ENCODE measurements around the gene MSTO1.
"Not testable (repeated sequence)": the region's sequence is repeated elsewhere in the genome, so short reads cannot be mapped to it uniquely, and the experiment has no call there.

The MSTO1 gene

DNA sequence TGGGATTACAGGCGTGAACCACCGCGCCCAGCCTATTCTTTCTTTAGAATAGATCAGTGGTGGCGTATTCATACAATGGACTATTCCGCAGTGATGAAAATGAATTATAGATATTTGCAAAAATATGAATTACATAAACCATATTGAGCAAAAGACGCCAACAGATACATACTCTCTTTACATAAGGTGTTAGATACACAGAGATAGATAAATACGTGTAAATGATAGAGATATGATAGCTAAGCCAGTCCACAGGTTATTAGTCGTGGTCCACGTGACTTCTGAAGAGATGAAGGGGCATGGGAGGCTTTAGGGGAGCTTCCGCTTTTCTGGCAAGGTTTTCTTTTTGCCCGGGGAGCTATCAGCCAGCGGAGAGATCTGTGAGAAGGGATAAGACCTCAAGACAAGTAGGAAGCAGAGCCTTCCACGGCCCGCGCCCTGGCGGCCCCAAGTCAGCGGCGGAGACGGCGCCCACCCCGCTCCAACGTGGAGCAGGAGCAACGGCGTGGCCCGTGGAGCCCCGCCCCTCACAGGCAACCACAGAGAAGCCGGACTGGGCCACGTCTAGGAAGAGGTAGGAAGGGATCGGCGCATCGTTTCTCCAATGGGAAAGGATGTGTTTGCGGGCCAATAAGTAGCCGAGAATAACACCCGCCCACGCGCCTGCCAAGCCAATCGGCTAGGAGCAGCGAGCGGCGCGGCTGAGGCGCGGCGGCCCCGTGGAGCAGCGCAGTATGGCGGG is at the start of gene MSTO1:
Gene MSTO1 (plus strand): TSS at position 704 of the 742 bp plus-strand sequence. CDS start 31 bp downstream, at position 735.
- DNase-seq (ENCODE audit: low read depth in 1 of 2, low spot score in 1 of 2) = peak; percentile 94 to 98
- in situ Hi-C loops (cut with HindIII; ENCODE audit: low pct_unique_long_range_greater_than_20kb, low sequenced_read_pairs) = no loop called here
- TF ChIP-seq JUND (IDR thresholded peaks at IDR 0.05; ENCODE audit: low read depth) = no peak

DNA sequence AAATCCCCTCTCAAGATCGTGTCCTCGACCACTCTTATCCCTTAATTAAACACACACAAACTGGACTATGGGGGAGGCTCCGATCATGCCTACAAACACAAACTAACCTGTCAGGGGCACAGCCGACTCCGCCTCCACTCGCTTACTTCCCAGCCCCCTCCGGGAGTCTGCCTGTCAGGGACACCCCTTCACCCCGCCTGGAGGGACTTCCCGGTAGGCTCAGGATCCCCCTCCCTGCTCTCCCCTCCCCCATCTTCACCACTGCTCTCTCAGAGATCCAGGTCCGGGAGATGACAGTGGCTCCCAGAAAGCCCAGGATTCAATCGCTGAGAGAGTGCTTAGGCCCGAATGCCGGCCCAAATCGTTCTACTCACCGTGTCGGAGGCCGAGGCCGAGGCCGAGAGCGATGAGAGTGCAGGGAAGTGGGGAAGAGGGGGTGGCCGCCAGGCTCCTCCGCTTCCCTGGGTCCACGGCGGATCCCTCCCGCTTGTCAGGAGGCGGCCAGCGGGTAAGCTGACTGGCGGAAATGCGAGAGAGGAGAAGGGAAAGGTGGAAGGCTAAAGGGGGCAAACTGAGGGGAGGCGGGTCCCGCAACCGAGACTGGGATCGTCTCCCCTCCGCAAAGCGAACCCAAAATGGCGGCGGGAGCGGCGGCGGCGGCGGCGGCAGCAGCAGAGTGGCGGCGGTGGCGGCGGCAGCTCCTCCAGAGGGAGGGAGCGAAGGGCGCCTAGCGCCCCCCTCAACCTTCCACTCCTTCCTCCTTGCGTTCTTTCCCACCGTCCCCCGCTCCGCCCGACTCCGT is 48.0 kb upstream of the MSTO1 start:
- in situ Hi-C loops (cut with HindIII; ENCODE audit: low pct_unique_long_range_greater_than_20kb, low sequenced_read_pairs) = not testable (repeated sequence)
- peak in 1 of 2 experiments; percentile 18 for DNase-seq (ENCODE audit: low read depth in 1 of 2, low spot score in 1 of 2)

DNA sequence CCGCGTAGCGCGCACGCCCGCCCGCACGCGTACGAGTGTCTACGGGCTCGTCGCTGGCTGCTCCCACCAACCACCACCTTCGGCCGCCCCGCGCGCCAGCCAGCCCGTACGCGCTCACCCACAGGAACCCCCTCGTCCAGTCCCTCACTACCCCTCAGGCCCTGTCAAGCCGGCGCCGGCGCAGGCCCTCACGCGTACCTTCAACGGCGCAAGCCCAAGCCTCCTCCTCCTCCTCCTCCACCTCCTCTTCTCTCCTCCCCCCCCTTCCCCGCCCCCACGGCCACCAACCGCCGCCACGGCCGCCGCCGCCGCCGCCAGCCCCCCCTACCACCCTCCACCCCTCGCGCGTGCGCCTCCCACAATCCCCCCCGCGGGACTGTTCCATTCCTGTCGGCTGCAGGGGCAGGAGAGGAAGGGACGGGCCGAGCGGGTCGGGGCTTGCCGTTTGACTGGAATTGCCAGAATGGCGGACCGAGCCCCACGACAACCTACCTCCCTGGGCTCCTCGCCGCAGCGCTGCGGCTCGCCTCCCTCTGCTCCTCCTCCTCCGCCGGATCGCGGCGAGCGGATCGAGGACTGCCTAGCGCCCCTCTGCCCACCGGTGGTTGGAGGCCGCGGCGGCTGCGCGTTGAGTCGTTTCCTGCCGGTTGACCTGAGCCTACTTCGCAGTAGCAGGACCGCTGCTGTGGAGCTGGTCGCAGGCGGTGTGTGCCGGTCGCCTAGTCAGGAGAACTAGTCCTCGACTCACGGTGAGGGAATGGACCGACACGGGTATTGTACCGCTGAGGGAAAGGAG is 47.2 kb upstream of the MSTO1 start, which contains the start of gene ASH1L:
Gene ASH1L (minus strand): TSS at position 223 of the 796 bp plus-strand sequence. CDS start 41,284 bp downstream, outside the sequence.
- DNase-seq (ENCODE audit: low read depth in 1 of 2, low spot score in 1 of 2) = peak; percentile 85 to 98

DNA sequence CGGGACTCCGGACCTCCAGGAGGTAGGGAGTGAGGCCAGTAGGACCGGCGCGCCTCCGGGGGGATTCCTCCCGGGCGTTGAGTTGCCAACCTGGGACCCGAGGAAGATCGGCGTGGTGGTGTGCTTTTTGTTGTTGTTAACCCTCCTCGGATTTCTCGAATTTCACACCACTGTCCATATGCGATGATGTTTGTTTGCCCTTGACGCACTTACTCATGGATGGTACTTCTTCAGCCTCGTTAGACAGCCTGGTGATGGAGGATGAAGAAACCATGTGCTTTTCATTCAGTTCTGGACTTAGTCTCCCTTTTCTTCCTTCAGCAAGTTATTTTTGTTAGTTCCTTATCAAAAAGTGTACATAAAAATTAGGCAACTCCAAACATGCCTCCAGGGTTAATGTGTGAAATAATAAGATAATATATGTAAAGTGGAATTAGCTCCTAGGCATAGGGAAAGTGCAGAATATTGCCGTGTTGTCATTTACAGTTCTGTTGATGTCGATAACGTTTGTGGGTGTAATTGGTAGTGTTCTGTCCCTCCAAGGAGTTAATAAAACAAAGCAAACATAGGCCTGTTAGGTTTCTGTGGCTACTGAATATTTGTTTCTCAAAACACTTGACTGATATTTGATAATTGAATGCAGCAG is 46.5 kb upstream of the MSTO1 start:
- DNase-seq (ENCODE audit: low read depth in 1 of 2, low spot score in 1 of 2) = peak in 1 of 2 experiments; percentile 26

More for the DNA sequence above, 47.2 kb upstream of the MSTO1 start, which contains the start of gene ASH1L:
- TF ChIP-seq JUND (IDR thresholded peaks at IDR 0.05; ENCODE audit: low read depth) = no peak
- in situ Hi-C loops (cut with HindIII; ENCODE audit: low pct_unique_long_range_greater_than_20kb, low sequenced_read_pairs) = no loop called here

DNA sequence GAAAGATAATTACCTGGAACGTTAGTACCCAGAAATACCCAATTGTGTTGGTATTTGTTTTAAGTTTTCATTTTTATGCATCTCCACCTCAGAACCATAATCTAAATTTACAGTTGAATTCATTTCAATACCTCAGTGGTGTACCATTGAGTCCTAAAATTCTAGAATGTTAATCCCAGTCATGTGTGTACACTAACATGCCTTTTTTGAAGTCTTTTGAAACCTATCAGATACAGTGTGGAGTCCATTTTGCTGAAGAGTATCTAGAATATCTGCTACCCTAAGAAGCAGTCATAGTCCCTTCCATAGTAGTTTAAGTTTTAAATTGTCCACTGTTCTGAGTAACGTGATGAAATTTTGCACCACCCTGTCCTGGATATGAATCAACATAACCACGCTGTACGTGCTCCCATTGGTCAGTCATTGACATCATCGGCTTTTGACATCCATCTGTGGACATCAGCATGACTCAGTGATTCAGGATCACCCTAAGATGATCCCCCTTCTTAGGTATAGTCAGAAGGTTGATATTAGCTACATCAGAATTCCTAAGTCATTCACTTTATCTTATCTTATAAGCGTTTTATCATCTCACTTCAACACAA is 39.9 kb upstream of the MSTO1 start:
- no peak for TF ChIP-seq JUND (IDR thresholded peaks at IDR 0.05; ENCODE audit: low read depth)
- in situ Hi-C loops (cut with HindIII; ENCODE audit: low pct_unique_long_range_greater_than_20kb, low sequenced_read_pairs) = no loop called here
- no peak for DNase-seq (ENCODE audit: low read depth in 1 of 2, low spot score in 1 of 2)

More for the DNA sequence above, 46.5 kb upstream of the MSTO1 start:
- in situ Hi-C loops (cut with HindIII; ENCODE audit: low pct_unique_long_range_greater_than_20kb, low sequenced_read_pairs) = not testable (repeated sequence)

DNA sequence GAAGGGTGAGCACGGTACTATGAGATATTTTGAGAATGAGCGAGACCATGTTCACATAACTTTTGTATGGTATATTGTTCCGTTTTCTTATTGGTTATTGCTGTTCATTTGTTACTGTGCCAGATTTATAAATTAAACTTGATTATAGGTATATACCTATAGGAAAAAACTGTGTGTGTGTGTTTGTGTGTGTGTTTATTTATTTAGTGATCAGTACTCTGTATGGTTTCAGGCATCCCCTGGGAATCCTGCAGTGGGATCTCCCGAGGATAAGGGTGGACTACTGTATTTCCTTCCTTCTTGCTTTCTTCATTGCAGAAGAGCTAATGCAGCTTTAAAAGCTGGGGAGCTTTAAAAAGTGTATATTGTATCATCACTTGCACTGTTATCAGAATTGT is 39.4 kb upstream of the MSTO1 start:
- in situ Hi-C loops (cut with HindIII; ENCODE audit: low pct_unique_long_range_greater_than_20kb, low sequenced_read_pairs) = no loop called here
- no peak for DNase-seq (ENCODE audit: low read depth in 1 of 2, low spot score in 1 of 2)

DNA sequence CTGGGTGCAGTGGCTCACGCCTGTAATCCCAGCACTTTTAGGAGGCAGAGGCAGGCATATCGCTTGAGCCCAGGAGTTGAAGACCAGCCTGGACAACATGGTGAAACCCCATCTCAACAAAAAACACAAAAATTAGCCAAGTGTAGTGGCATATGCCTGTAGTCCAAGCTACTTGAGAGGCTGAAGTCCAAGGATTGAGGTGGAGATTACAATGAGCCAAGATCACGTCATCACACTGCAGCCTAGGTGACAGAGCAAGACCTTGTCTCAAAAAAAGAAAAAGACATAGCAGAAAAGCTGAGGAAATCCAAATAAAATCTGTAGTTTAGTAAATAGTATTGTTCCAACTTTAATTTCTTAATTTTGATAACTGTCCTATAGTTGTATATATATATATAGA is 35.9 kb upstream of the MSTO1 start:
- no peak for DNase-seq (ENCODE audit: low read depth in 1 of 2, low spot score in 1 of 2)
- in situ Hi-C loops (cut with HindIII; ENCODE audit: low pct_unique_long_range_greater_than_20kb, low sequenced_read_pairs) = no loop called here
- TF ChIP-seq JUND (IDR thresholded peaks at IDR 0.05; ENCODE audit: low read depth) = no peak

More for the DNA sequence above, 39.4 kb upstream of the MSTO1 start:
- TF ChIP-seq JUND (IDR thresholded peaks at IDR 0.05; ENCODE audit: low read depth) = no peak

DNA sequence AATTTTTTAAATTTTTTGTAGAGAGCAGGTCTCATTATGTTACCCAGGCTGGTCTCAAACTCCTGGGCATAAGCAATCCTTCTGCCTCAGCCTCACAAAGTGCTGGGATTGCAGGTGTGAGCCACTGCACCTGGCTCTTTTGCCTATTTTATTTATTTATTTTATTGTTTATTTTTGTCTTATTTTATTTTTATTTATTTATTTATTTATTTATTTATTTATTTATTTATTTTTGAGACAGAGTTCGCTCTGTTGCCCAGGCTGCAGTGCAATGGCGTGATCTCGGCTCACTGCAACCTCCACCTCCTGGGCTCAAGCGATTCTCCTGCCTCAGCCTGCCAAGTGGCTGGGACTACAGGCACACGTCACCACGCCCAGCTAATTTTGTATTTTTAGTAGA is 34.4 kb upstream of the MSTO1 start:
- in situ Hi-C loops (cut with HindIII; ENCODE audit: low pct_unique_long_range_greater_than_20kb, low sequenced_read_pairs); DNase-seq (ENCODE audit: low read depth in 1 of 2, low spot score in 1 of 2): not testable (repeated sequence)

DNA sequence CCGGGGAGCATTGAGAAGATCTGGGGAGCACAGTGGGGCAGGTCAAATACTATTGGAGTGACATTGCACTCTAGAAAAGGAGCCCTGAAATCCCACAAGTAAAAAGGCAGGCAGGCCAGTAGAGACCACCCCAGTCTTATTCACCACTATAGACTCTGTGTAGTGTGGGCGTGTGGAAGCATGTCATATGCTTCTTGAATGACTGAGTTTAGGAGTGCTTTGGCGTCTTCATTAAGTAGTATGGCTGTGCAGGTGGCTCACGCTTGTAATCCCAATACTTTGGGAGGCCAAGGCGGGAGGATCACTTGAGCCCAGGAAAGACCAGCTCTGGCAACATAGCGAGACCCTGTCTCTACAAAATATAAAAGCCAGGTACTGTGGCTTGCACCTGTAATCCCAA is 26.2 kb upstream of the MSTO1 start:
- in situ Hi-C loops (cut with HindIII; ENCODE audit: low pct_unique_long_range_greater_than_20kb, low sequenced_read_pairs) = not testable (repeated sequence)

DNA sequence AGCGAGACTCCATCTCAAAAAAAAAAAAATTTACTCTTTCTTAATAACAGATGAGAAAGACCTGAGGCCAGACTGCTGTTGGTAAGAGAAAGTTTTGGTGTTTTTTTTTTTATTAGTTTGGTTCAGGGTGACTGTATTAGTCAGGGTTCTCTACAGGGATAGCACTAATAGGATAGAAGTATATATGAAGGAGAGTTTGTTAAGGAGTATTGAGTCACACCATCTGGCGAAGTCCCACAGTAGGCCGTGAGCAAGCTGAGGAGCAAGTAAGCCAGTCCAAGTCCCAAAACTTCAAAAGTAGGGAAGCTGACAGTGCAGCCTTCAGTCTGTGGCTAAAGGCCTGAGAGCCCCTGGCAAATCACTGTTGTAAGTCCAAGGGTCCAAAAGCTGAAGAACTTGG is 20.7 kb upstream of the MSTO1 start:
- in situ Hi-C loops (cut with HindIII; ENCODE audit: low pct_unique_long_range_greater_than_20kb, low sequenced_read_pairs); DNase-seq (ENCODE audit: low read depth in 1 of 2, low spot score in 1 of 2): not testable (repeated sequence)

More for the DNA sequence above, 26.2 kb upstream of the MSTO1 start:
- not testable (repeated sequence) for DNase-seq (ENCODE audit: low read depth in 1 of 2, low spot score in 1 of 2)

DNA sequence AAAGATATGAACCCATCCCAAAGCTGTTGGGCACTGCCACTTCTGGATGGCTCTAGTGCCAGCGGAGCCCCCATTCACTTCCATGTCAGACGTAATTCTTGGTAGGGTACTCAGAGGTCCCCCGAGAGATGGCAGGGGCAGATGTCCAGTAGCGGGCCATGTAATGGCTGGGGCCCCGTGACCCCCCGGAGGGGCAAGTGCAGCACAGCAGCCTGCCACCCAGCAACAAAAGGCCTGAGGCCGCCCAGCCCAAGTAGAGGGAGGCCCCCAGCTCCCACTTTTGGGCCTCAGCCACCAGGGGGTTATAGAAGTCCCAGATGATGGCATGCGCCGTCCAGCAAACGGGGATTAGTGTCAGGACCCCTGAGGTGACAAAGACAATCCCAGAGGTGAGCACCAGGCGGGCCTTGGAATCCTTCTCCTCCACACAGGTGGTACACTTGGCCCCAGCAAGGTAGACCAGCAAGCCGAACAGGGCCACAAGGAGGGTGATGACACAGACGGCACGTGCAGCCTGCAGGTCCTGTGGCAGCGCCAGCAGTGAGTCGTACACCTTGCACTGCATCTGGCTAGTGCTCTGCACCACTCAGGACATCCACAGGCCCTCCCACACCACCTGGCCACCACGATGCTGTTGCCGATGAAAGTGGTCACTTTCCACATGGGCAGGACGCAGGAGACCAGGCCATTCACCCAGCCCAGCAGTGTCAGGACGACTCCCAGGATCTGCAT is 19.3 kb upstream of the MSTO1 start:
- DNase-seq (ENCODE audit: low read depth in 1 of 2, low spot score in 1 of 2); in situ Hi-C loops (cut with HindIII; ENCODE audit: low pct_unique_long_range_greater_than_20kb, low sequenced_read_pairs): not testable (repeated sequence)

Data from T47D (cell line).